Body of pancreas (tissue), 4 donors: ENCODE data around the gene AFG1L.

Experiments used
- CTCF ChIP-seq, 7 experiments: fragments of 450-650 bp in 4 of 7; fragments of 200-600 bp in 3 of 7; sonication (generic) in 3 of 7; IDR thresholded peaks; one replicate each; pipeline ENCODE4 v1.5.1; 2016 to 2019; ENCODE audit warnings: antibody characterized with exemption in 7 of 7
- POLR2A ChIP-seq, 3 donors: fragments of 450-650 bp; IDR thresholded peaks; one replicate each; pipeline ENCODE4 v1.6.1; 2016; ENCODE audit warnings: antibody characterized with exemption in 3 of 3, mild to moderate bottlenecking in 2 of 3

- TF ChIP-seq CTCF (IDR thresholded peaks at IDR 0.05) = no peak
- TF ChIP-seq POLR2A (IDR thresholded peaks at IDR 0.05) = no peak
Observed at GRCh38 chr6:108403236-108403635, 108.4 kb downstream of the AFG1L start.
